Measurements from ENCODE around the gene NLRP1.

Gene NLRP1

DNA sequence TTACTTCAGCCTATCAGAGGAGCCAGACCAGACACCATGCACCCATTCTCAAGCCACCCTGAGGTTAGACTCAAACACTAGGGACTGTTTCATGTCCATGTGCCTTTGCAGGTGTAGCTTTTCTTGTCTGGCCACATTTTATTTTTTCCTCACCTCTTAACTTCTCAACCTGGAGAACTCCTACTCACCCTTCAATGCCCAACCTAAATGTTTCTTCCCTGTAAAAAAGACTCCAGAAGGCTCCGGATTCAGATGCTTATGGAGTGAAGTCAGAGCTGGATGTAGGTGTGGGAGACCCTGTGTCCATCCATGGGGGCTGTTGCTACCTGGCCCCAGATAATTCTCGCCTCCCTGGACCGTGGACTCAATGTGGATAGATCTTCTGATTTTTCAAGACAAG is 44.0 kb upstream of the NLRP1 start:
- Histone ChIP-seq H3K4ac (ENCODE audit: low read length) (no peak overlapping the region), H4K8ac (ENCODE audit: low read depth, low read length) (no peak overlapping the region), H3K27me3 (ENCODE audit: control insufficient read depth in 3 of 3, insufficient read depth in 3 of 3, low read depth in 1 of 3, low read length in 3 of 3) (peaks cover 0 to 2% (median 0%) of the 10 kb centered on the region in 3 experiments), H2BK120ac (ENCODE audit: low read depth, low read length) (no peak overlapping the region), H3K9ac (ENCODE audit: low read depth, low read length, poor library complexity) (no peak overlapping the region), H3K36me3 (replicated peaks in 1 of 2; ENCODE audit: control insufficient read depth in 2 of 2, insufficient read depth in 2 of 2, low read length in 2 of 2) (no peaks in the 10 kb centered on the region), H4K91ac (ENCODE audit: low read depth, low read length, poor library complexity) (no peak overlapping the region), H3K14ac (ENCODE audit: low read length) (no peak overlapping the region), H2AFZ (ENCODE audit: low read length) (no peak overlapping the region), H3K23ac (ENCODE audit: low read depth, low read length, poor library complexity) (no peak overlapping the region), H3K18ac (ENCODE audit: low read length) (no peak overlapping the region), H2AK5ac (ENCODE audit: low read depth, low read length) (no peak overlapping the region), H2BK12ac (ENCODE audit: low read length) (no peak overlapping the region), H3K4me3 (ENCODE audit: low read length in 2 of 2) (no peak overlapping the region), H3K79me1 (ENCODE audit: low read depth, low read length) (no peaks in the 10 kb centered on the region), H2BK15ac (ENCODE audit: low read length) (no peak overlapping the region), H3K4me2 (ENCODE audit: insufficient read depth, low read length, poor library complexity, severe bottlenecking) (no peak overlapping the region), H3K27ac (replicated peaks; ENCODE audit: low read length) (no peak overlapping the region), H2BK5ac (ENCODE audit: low read length) (no peak overlapping the region), H3K9me3 (replicated peaks in 1 of 2; ENCODE audit: control insufficient read depth in 2 of 2, insufficient read depth in 1 of 2, low read depth in 1 of 2, low read length in 2 of 2) (peaks cover 0 to 2% of the 10 kb centered on the region in 2 donors), H3K4me1 (ENCODE audit: control insufficient read depth in 2 of 2, insufficient read depth in 1 of 2, low read depth in 1 of 2, low read length in 2 of 2) (peaks cover 0 to 3% of the 10 kb centered on the region in 2 donors)
- no CpG with 5 or more reads among the region's 3 CpGs for WGBS, 2 donors (ENCODE audit: extremely low coverage in 2 of 2, insufficient read length in 2 of 2, insufficient replicate concordance in 1 of 2)
- no peak for DNase-seq (ENCODE audit: low spot score)

DNA sequence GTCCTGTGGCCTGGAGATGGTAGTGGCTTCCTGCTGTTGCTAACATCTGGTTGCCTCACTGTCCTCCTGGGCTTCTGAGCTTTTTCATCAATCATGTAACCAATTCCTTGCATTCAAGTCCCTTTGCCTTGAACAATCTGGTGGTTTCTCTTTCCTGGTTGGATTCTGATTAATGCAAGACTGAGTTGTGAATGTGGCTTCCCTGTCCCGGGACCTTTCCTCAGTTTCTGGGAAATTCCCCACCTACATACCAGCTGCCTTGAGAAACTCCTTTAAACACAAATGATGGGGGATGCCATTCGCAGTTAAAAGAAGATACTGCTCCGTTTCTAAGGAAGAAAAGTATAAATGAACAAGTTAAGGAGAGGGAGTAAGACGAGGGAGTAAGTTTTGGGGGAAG is 39.9 kb upstream of the NLRP1 start:
- Histone ChIP-seq H3K4me1 (ENCODE audit: control insufficient read depth in 2 of 2, insufficient read depth in 1 of 2, low read depth in 1 of 2, low read length in 2 of 2) (peaks cover 0 to 5% of the 10 kb centered on the region in 2 donors), H3K23ac (ENCODE audit: low read depth, low read length, poor library complexity) (no peak overlapping the region), H2BK15ac (ENCODE audit: low read length) (no peak overlapping the region), H3K4me2 (ENCODE audit: insufficient read depth, low read length, poor library complexity, severe bottlenecking) (no peak overlapping the region), H2BK120ac (ENCODE audit: low read depth, low read length) (no peak overlapping the region), H2AK5ac (ENCODE audit: low read depth, low read length) (no peak overlapping the region), H3K9me3 (replicated peaks in 1 of 2; ENCODE audit: control insufficient read depth in 2 of 2, insufficient read depth in 1 of 2, low read depth in 1 of 2, low read length in 2 of 2) (no peaks in the 10 kb centered on the region), H2AFZ (ENCODE audit: low read length) (no peak overlapping the region), H3K14ac (ENCODE audit: low read length) (no peak overlapping the region), H3K9ac (ENCODE audit: low read depth, low read length, poor library complexity) (no peak overlapping the region), H3K27ac (replicated peaks; ENCODE audit: low read length) (no peak overlapping the region), H3K4me3 (ENCODE audit: low read length in 2 of 2) (no peak overlapping the region), H2BK12ac (ENCODE audit: low read length) (no peak overlapping the region), H3K36me3 (replicated peaks in 1 of 2; ENCODE audit: control insufficient read depth in 2 of 2, insufficient read depth in 2 of 2, low read length in 2 of 2) (no peaks in the 10 kb centered on the region), H4K8ac (ENCODE audit: low read depth, low read length) (no peak overlapping the region), H2BK5ac (ENCODE audit: low read length) (no peak overlapping the region), H4K91ac (ENCODE audit: low read depth, low read length, poor library complexity) (no peak overlapping the region), H3K18ac (ENCODE audit: low read length) (no peak overlapping the region), H3K27me3 (ENCODE audit: control insufficient read depth in 3 of 3, insufficient read depth in 3 of 3, low read depth in 1 of 3, low read length in 3 of 3) (no peaks in the 10 kb centered on the region), H3K4ac (ENCODE audit: low read length) (no peak overlapping the region), H3K79me1 (ENCODE audit: low read depth, low read length) (no peaks in the 10 kb centered on the region)
- 100% methylated on average over 1 of the region's 4 CpGs; no CpG with 5 or more reads in 1 of the 2 donors for WGBS, 2 donors (ENCODE audit: extremely low coverage in 2 of 2, insufficient read length in 2 of 2, insufficient replicate concordance in 1 of 2)
- no peak for DNase-seq (ENCODE audit: low spot score)

GRCh38 chr17:5621729-5622128 is 37.4 kb upstream of the NLRP1 start:
- H3K36me3 ChIP-seq (replicated peaks in 1 of 2; ENCODE audit: control insufficient read depth in 2 of 2, insufficient read depth in 2 of 2, low read length in 2 of 2), result no peaks in the 10 kb centered on the region
- H3K23ac ChIP-seq (ENCODE audit: low read depth, low read length, poor library complexity), result no peak overlapping the region

GRCh38 chr17:5621026-5621425 is 36.7 kb upstream of the NLRP1 start:
- Histone ChIP-seq H4K91ac (ENCODE audit: low read depth, low read length, poor library complexity) (no peak overlapping the region), H4K8ac (ENCODE audit: low read depth, low read length) (no peak overlapping the region), H2BK120ac (ENCODE audit: low read depth, low read length) (no peak overlapping the region), H2AK5ac (ENCODE audit: low read depth, low read length) (no peak overlapping the region), H3K27ac (replicated peaks; ENCODE audit: low read length) (no peak overlapping the region), H2BK12ac (ENCODE audit: low read length) (no peak overlapping the region), H2AFZ (ENCODE audit: low read length) (no peak overlapping the region), H2BK15ac (ENCODE audit: low read length) (no peak overlapping the region), H3K79me1 (ENCODE audit: low read depth, low read length) (no peaks in the 10 kb centered on the region), H3K27me3 (ENCODE audit: control insufficient read depth in 3 of 3, insufficient read depth in 3 of 3, low read depth in 1 of 3, low read length in 3 of 3) (no peaks in the 10 kb centered on the region), H3K9me3 (replicated peaks in 1 of 2; ENCODE audit: control insufficient read depth in 2 of 2, insufficient read depth in 1 of 2, low read depth in 1 of 2, low read length in 2 of 2) (no peaks in the 10 kb centered on the region), H2BK5ac (ENCODE audit: low read length) (no peak overlapping the region), H3K4me3 (ENCODE audit: low read length in 2 of 2) (no peak overlapping the region), H3K4me2 (ENCODE audit: insufficient read depth, low read length, poor library complexity, severe bottlenecking) (no peak overlapping the region), H3K18ac (ENCODE audit: low read length) (no peak overlapping the region), H3K23ac (ENCODE audit: low read depth, low read length, poor library complexity) (no peak overlapping the region), H3K4ac (ENCODE audit: low read length) (no peak overlapping the region), H3K36me3 (replicated peaks in 1 of 2; ENCODE audit: control insufficient read depth in 2 of 2, insufficient read depth in 2 of 2, low read length in 2 of 2) (no peaks in the 10 kb centered on the region), H3K14ac (ENCODE audit: low read length) (no peak overlapping the region), H3K4me1 (ENCODE audit: control insufficient read depth in 2 of 2, insufficient read depth in 1 of 2, low read depth in 1 of 2, low read length in 2 of 2) (peaks cover 0 to 5% of the 10 kb centered on the region in 2 donors), H3K9ac (ENCODE audit: low read depth, low read length, poor library complexity) (no peak overlapping the region)
- WGBS, 2 donors (ENCODE audit: extremely low coverage in 2 of 2, insufficient read length in 2 of 2, insufficient replicate concordance in 1 of 2), result no CpG with 5 or more reads among the region's 4 CpGs
- no peak for DNase-seq (ENCODE audit: low spot score)

More at GRCh38 chr17:5621729-5622128, 37.4 kb upstream of the NLRP1 start:
- no peak overlapping the region for H4K8ac ChIP-seq (ENCODE audit: low read depth, low read length)
- no peak overlapping the region for H3K4me2 ChIP-seq (ENCODE audit: insufficient read depth, low read length, poor library complexity, severe bottlenecking)
- no peak overlapping the region for H2BK5ac ChIP-seq (ENCODE audit: low read length)
- H2BK15ac ChIP-seq (ENCODE audit: low read length), result no peak overlapping the region
- H3K9ac ChIP-seq (ENCODE audit: low read depth, low read length, poor library complexity), result no peak overlapping the region
- H3K9me3 ChIP-seq (replicated peaks in 1 of 2; ENCODE audit: control insufficient read depth in 2 of 2, insufficient read depth in 1 of 2, low read depth in 1 of 2, low read length in 2 of 2), result no peaks in the 10 kb centered on the region
- H3K4me1 ChIP-seq (ENCODE audit: control insufficient read depth in 2 of 2, insufficient read depth in 1 of 2, low read depth in 1 of 2, low read length in 2 of 2), result peaks cover 0 to 5% of the 10 kb centered on the region in 2 donors
- no peak overlapping the region for H2BK12ac ChIP-seq (ENCODE audit: low read length)
- DNase-seq (ENCODE audit: low spot score), result no peak
- no peaks in the 10 kb centered on the region for H3K79me1 ChIP-seq (ENCODE audit: low read depth, low read length)
- no peak overlapping the region for H3K4me3 ChIP-seq (ENCODE audit: low read length in 2 of 2)
- H2BK120ac ChIP-seq (ENCODE audit: low read depth, low read length), result no peak overlapping the region
- no peak overlapping the region for H3K27ac ChIP-seq (replicated peaks; ENCODE audit: low read length)
- no peak overlapping the region for H3K4ac ChIP-seq (ENCODE audit: low read length)
- H2AK5ac ChIP-seq (ENCODE audit: low read depth, low read length), result no peak overlapping the region
- H3K27me3 ChIP-seq (ENCODE audit: control insufficient read depth in 3 of 3, insufficient read depth in 3 of 3, low read depth in 1 of 3, low read length in 3 of 3), result no peaks in the 10 kb centered on the region
- H3K14ac ChIP-seq (ENCODE audit: low read length), result no peak overlapping the region
- WGBS, 2 donors (ENCODE audit: extremely low coverage in 2 of 2, insufficient read length in 2 of 2, insufficient replicate concordance in 1 of 2), result no CpG with 5 or more reads among the region's 2 CpGs
- no peak overlapping the region for H4K91ac ChIP-seq (ENCODE audit: low read depth, low read length, poor library complexity)
- no peak overlapping the region for H3K18ac ChIP-seq (ENCODE audit: low read length)
- no peak overlapping the region for H2AFZ ChIP-seq (ENCODE audit: low read length)

Measured in neuronal stem cell (in vitro differentiated cells).